HepG2 (cell line): ENCODE results near the gene FERMT2. TPM values are rescaled to one million over a fixed set of nuclear protein-coding genes. Genes with fewer than 3 reads are reported as not detected.

Experiments used
- DPF2 ChIP-seq: sonication (generic); formaldehyde crosslinking; IDR thresholded peaks from 2 replicates; pipeline ENCODE4 v1.4.0; 2020; ENCODE audit warnings: mild to moderate bottlenecking, low read depth, missing genetic modification reagents, borderline replicate concordance
- IRF1 ChIP-seq: sonication (generic); formaldehyde crosslinking; IDR thresholded peaks from 2 replicates; pipeline ENCODE4 v1.4.0; 2020; ENCODE audit warnings: low read depth, mild to moderate bottlenecking, missing genetic modification reagents
- NONO ChIP-seq, 2 experiments: fragments of 450-650 bp in 1 of 2; sonication (generic) in 1 of 2; formaldehyde crosslinking in 1 of 2; IDR thresholded peaks in 1 of 2; conservative IDR thresholded peaks in 1 of 2; 2 replicates each; pipeline versions ENCODE4 v1.6.1 to v1.8.0; 2017 to 2022; ENCODE audit warnings: mild to moderate bottlenecking in 1 of 2, missing genetic modification reagents in 1 of 2, moderate library complexity in 1 of 2
- USF2 ChIP-seq, 2 experiments: sonication (generic) in 1 of 2; formaldehyde crosslinking in 1 of 2; IDR thresholded peaks; 2 replicates each; pipeline versions ENCODE4 v1.5.1 to v1.6.1; 2011 to 2020; ENCODE audit warnings: borderline replicate concordance in 1 of 2, low read depth in 1 of 2, low read length in 1 of 2, mild to moderate bottlenecking in 1 of 2, missing genetic modification reagents in 1 of 2, moderate library complexity in 1 of 2
- ZBTB20 ChIP-seq: sonication (generic); formaldehyde crosslinking; IDR thresholded peaks from 2 replicates; pipeline ENCODE4 v1.8.1; 2023; ENCODE audit warnings: missing genetic modification reagents, low read depth, mild to moderate bottlenecking, borderline replicate concordance
- ZBTB37 ChIP-seq: sonication (generic); formaldehyde crosslinking; IDR thresholded peaks from 2 replicates; pipeline ENCODE4 v1.4.0; 2020; ENCODE audit warnings: mild to moderate bottlenecking, missing genetic modification reagents
- ZNF747 ChIP-seq: sonication (generic); formaldehyde crosslinking; IDR thresholded peaks from 2 replicates; pipeline ENCODE4 v1.8.1; 2023; ENCODE audit warnings: missing genetic modification reagents, mild to moderate bottlenecking, borderline replicate concordance
- ZSCAN21 ChIP-seq: sonication (generic); formaldehyde crosslinking; IDR thresholded peaks from 2 replicates; pipeline ENCODE4 v1.8.0; 2022; ENCODE audit warnings: mild to moderate bottlenecking, missing genetic modification reagents, moderate library complexity, borderline replicate concordance
- polyA plus RNA-seq, 8 experiments: library from polyadenylated mRNA; depleted of rRNA in 3 of 8; stranded (reverse) in 7 of 8; unstranded in 1 of 8; fragments of >200 nt; fragmentation: Illumina TruSeq in 4 of 8; extraction: Trizol in 4 of 8; gene quantifications; 2 replicates each; pipeline versions ENCODE4 v1.2.1 to v1.2.3, GENCODE V29; 2011 to 2016; ENCODE audit warnings: low read depth in 4 of 8, missing spikeins in 1 of 8, mixed read lengths in 1 of 8; ENCODE audit not compliant: insufficient read depth in 1 of 8
- total RNA-seq, 5 experiments: library from RNA; depleted of rRNA; stranded (reverse); fragments of >200 nt; fragmentation: Illumina TruSeq; extraction: Trizol; gene quantifications; 2 replicates each; pipeline ENCODE4 v1.2.3, GENCODE V29; 2016; ENCODE audit warnings: low read depth in 1 of 5
- TF ChIP-seq, protein P1 (sequence below): sonication (generic); formaldehyde crosslinking; IDR thresholded peaks from 2 replicates; pipeline ENCODE4 v1.9.0; 2021; ENCODE audit warnings: mild to moderate bottlenecking, missing genetic modification reagents
- TF ChIP-seq, protein P2 (sequence below): IDR thresholded peaks from 2 replicates; pipeline ENCODE4 v1.6.1; 2016
- TF ChIP-seq, protein P3 (sequence below): sonication (generic); formaldehyde crosslinking; IDR thresholded peaks from 2 replicates; pipeline ENCODE4 v1.9.0; 2021; ENCODE audit warnings: missing genetic modification reagents, borderline replicate concordance

FERMT2 gene
- total and polyA plus RNA-seq, 2 of the 13 experiments (the other 11 are each of a cell fraction or from before 2014, with no cell fraction given), result 36.2 to 60.4 TPM

- TF ChIP-seq, protein P1, sequence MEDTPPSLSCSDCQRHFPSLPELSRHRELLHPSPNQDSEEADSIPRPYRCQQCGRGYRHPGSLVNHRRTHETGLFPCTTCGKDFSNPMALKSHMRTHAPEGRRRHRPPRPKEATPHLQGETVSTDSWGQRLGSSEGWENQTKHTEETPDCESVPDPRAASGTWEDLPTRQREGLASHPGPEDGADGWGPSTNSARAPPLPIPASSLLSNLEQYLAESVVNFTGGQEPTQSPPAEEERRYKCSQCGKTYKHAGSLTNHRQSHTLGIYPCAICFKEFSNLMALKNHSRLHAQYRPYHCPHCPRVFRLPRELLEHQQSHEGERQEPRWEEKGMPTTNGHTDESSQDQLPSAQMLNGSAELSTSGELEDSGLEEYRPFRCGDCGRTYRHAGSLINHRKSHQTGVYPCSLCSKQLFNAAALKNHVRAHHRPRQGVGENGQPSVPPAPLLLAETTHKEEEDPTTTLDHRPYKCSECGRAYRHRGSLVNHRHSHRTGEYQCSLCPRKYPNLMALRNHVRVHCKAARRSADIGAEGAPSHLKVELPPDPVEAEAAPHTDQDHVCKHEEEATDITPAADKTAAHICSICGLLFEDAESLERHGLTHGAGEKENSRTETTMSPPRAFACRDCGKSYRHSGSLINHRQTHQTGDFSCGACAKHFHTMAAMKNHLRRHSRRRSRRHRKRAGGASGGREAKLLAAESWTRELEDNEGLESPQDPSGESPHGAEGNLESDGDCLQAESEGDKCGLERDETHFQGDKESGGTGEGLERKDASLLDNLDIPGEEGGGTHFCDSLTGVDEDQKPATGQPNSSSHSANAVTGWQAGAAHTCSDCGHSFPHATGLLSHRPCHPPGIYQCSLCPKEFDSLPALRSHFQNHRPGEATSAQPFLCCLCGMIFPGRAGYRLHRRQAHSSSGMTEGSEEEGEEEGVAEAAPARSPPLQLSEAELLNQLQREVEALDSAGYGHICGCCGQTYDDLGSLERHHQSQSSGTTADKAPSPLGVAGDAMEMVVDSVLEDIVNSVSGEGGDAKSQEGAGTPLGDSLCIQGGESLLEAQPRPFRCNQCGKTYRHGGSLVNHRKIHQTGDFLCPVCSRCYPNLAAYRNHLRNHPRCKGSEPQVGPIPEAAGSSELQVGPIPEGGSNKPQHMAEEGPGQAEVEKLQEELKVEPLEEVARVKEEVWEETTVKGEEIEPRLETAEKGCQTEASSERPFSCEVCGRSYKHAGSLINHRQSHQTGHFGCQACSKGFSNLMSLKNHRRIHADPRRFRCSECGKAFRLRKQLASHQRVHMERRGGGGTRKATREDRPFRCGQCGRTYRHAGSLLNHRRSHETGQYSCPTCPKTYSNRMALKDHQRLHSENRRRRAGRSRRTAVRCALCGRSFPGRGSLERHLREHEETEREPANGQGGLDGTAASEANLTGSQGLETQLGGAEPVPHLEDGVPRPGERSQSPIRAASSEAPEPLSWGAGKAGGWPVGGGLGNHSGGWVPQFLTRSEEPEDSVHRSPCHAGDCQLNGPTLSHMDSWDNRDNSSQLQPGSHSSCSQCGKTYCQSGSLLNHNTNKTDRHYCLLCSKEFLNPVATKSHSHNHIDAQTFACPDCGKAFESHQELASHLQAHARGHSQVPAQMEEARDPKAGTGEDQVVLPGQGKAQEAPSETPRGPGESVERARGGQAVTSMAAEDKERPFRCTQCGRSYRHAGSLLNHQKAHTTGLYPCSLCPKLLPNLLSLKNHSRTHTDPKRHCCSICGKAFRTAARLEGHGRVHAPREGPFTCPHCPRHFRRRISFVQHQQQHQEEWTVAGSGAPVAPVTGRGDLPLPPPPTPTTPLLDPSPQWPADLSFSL (CRISPR knock-in tag), result peak; percentile 32; the same call in 1 of the 2 replicates
- no peak for TF ChIP-seq USF2 (IDR thresholded peaks at IDR 0.05; ENCODE audit: low read depth, low read length)
- no peak for TF ChIP-seq USF2 (CRISPR knock-in tag; IDR thresholded peaks at IDR 0.05; ENCODE audit: borderline replicate concordance)
- TF ChIP-seq ZSCAN21 (CRISPR knock-in tag), result no peak
- TF ChIP-seq, protein P2, sequence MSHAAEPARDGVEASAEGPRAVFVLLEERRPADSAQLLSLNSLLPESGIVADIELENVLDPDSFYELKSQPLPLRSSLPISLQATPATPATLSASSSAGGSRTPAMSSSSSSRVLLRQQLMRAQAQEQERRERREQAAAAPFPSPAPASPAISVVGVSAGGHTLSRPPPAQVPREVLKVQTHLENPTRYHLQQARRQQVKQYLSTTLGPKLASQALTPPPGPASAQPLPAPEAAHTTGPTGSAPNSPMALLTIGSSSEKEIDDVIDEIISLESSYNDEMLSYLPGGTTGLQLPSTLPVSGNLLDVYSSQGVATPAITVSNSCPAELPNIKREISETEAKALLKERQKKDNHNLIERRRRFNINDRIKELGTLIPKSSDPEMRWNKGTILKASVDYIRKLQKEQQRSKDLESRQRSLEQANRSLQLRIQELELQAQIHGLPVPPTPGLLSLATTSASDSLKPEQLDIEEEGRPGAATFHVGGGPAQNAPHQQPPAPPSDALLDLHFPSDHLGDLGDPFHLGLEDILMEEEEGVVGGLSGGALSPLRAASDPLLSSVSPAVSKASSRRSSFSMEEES (CRISPR knock-in tag), result peak; percentile 51; the same call in 1 of the 2 replicates
- peak; percentile 62; the same call in 1 of the 2 replicates for TF ChIP-seq ZNF747 (CRISPR knock-in tag)
- TF ChIP-seq, protein P3, sequence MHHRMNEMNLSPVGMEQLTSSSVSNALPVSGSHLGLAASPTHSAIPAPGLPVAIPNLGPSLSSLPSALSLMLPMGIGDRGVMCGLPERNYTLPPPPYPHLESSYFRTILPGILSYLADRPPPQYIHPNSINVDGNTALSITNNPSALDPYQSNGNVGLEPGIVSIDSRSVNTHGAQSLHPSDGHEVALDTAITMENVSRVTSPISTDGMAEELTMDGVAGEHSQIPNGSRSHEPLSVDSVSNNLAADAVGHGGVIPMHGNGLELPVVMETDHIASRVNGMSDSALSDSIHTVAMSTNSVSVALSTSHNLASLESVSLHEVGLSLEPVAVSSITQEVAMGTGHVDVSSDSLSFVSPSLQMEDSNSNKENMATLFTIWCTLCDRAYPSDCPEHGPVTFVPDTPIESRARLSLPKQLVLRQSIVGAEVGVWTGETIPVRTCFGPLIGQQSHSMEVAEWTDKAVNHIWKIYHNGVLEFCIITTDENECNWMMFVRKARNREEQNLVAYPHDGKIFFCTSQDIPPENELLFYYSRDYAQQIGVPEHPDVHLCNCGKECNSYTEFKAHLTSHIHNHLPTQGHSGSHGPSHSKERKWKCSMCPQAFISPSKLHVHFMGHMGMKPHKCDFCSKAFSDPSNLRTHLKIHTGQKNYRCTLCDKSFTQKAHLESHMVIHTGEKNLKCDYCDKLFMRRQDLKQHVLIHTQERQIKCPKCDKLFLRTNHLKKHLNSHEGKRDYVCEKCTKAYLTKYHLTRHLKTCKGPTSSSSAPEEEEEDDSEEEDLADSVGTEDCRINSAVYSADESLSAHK (CRISPR knock-in tag), result no peak
- TF ChIP-seq ZBTB20 (CRISPR knock-in tag), result peak; percentile 92
- peak; percentile 99 for TF ChIP-seq DPF2
- no peak for TF ChIP-seq IRF1 (CRISPR knock-in tag)
- TF ChIP-seq ZBTB37 (CRISPR knock-in tag), result no peak
- no peak for TF ChIP-seq NONO (IDR thresholded peaks at IDR 0.05)
- TF ChIP-seq NONO (CRISPR knock-in tag; conservative IDR thresholded peaks at IDR 0.05), result peak; percentile 74
These were observed 129.0 kb downstream of the FERMT2 start (continued) for GRCh38 chr14:52821805-52822250.
